Mesothelial cell of epicardium (in vitro differentiated cells): ENCODE measurements around the gene LRRC46. TPM values are rescaled to one million over a fixed set of nuclear protein-coding genes. Genes with fewer than 3 reads are reported as not detected.

Experiments
- DNase-seq, 2 experiments: peaks; one replicate each; pipeline ENCODE4 v3.0.0; 2021; ENCODE audit warnings: low spot score in 2 of 2; ENCODE audit not compliant: unreplicated experiment in 2 of 2
- H3K27ac Mint-ChIP-seq: 2 replicates; pipeline ENCODE4 v1.8.0; 2021; ENCODE audit warnings: mixed read lengths
- H3K27me3 Mint-ChIP-seq: 2 replicates; pipeline ENCODE4 v1.8.0; 2021; ENCODE audit warnings: low read depth, mixed read lengths
- H3K36me3 Mint-ChIP-seq: 2 replicates; pipeline ENCODE4 v1.8.0; 2021; ENCODE audit warnings: mixed read lengths
- H3K4me1 Mint-ChIP-seq: 2 replicates; pipeline ENCODE4 v1.8.0; 2021; ENCODE audit warnings: mixed read lengths
- H3K4me3 Mint-ChIP-seq: 2 replicates; pipeline ENCODE4 v1.8.0; 2021; ENCODE audit warnings: mild to moderate bottlenecking, moderate library complexity, mixed read lengths
- H3K9me3 Mint-ChIP-seq: 2 replicates; pipeline ENCODE4 v1.8.0; 2021; ENCODE audit warnings: mixed read lengths
- total RNA-seq: library from RNA; stranded (reverse); gene quantifications from 3 replicates; pipeline ENCODE4 v1.2.1, GENCODE V29; 2021
- TF ChIP-seq, protein P1 (sequence below): fragments of 200-600 bp; sonication (generic); IDR thresholded peaks from one replicate; pipeline ENCODE4 v1.5.0; 2021; ENCODE audit warnings: antibody characterized with exemption; ENCODE audit not compliant: unreplicated experiment

Gene LRRC46
- total RNA-seq, 1 donor from 2014 or later, result not detected

DNA sequence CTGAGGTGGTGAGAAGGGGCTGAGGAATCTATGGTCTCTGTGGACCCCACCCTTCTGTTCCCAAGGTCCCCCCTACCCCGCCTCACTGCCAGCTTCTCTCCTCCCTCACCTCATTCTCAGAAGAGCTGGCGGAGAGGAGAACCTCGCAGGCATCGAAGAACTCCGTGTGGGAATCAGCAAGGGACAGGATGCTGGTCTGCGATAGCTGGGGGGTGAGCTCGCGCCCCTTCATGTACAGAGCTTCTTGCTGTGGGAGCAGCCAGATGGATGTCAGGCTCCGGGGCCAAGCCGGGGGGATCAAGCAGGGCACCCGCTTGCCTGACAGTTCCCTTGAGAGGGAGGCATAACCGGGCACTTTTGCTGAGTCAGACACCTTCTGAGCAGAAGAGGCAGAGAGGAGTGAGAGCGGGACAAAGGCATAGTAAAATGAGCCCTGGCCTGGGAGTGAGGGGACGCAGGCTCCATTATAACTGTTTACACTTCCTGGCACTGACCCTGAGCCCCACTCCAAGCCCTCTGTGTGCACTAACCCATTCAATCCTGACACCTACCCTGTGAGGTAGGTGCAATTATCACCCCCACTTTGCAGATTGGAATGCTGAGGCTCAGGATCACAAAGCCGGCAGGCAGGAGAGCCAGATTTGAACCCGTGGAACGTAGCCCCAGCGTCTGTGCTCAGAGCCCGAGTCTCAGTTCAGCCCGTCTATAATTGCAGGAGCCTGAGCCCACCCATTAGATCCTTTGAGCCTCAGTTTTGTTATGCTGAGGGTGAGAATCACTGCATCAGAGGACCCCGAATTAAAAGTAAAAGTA is 16.2 kb upstream of the LRRC46 start:
- no peak for DNase-seq
- Mint-ChIP-seq H3K4me1 (peaks cover 13% of the 10 kb centered on the region), H3K36me3 (peaks cover 26% of the 10 kb centered on the region), H3K9me3 (no peaks in the 10 kb centered on the region), H3K27ac (no peak overlapping the region), H3K27me3 (no peaks in the 10 kb centered on the region), H3K4me3 (no peak overlapping the region)
- TF ChIP-seq, protein P1, sequence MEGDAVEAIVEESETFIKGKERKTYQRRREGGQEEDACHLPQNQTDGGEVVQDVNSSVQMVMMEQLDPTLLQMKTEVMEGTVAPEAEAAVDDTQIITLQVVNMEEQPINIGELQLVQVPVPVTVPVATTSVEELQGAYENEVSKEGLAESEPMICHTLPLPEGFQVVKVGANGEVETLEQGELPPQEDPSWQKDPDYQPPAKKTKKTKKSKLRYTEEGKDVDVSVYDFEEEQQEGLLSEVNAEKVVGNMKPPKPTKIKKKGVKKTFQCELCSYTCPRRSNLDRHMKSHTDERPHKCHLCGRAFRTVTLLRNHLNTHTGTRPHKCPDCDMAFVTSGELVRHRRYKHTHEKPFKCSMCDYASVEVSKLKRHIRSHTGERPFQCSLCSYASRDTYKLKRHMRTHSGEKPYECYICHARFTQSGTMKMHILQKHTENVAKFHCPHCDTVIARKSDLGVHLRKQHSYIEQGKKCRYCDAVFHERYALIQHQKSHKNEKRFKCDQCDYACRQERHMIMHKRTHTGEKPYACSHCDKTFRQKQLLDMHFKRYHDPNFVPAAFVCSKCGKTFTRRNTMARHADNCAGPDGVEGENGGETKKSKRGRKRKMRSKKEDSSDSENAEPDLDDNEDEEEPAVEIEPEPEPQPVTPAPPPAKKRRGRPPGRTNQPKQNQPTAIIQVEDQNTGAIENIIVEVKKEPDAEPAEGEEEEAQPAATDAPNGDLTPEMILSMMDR, result no peak

DNA sequence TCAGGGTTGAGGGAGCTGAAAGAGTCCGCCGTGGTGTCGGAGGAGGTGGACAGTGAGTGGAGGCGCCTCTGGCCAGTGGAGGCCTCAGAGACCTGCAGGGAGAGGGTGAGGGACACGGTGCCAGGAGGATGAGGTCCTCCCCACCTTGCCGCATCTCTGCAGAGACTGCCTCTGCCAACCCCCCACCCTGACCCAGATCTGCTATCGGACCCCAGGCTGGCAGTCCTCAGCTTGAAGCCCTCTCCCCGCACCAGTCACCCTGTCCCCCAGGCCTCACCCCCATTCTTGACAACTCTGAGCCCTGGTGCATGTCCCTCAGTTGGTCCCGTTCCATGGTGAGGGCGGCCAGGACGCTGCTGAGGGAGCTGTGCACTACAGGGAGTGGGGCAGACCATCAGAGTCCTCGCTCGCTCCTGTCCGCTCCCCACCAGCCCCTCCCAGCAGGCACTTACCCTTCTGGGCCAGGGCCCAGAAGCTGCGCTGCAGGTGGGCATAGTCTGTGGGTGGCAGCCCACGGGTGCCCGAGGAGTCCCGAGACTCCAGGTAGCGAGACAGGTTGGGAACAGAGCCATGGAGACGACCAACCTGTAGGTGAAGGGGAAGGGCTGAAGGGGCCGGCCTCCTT is 15.2 kb upstream of the LRRC46 start:
- TF ChIP-seq, protein P1, result no peak
- no peaks in the 10 kb centered on the region for H3K9me3 Mint-ChIP-seq
- peaks cover 11% of the 10 kb centered on the region for H3K4me1 Mint-ChIP-seq
- no peak for DNase-seq
- peaks cover 26% of the 10 kb centered on the region for H3K36me3 Mint-ChIP-seq
- H3K27ac Mint-ChIP-seq, result no peak overlapping the region
- no peaks in the 10 kb centered on the region for H3K27me3 Mint-ChIP-seq
- no peak overlapping the region for H3K4me3 Mint-ChIP-seq

DNA sequence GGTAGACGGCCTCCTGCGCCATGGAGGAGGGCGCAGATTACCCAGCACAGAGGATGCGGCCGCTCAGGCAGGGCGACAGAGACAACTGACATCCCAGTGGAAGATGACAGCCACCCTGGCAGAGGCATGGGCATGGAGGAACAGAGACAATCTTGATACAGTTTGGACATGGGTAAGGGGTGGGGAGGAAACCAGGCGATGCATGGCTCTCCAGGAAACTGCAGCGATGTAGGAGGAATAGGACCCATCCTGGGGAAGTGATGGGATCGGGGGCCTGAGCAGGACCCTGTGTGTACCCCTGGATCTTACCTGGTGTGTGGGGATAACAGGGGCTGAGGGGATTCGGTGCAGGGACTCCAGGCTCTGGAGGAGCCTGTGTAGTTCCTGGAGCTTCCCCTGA is 14.5 kb upstream of the LRRC46 start:
- H3K27ac Mint-ChIP-seq, result no peak overlapping the region
- TF ChIP-seq, protein P1, result no peak
- no peak overlapping the region for H3K4me3 Mint-ChIP-seq
- H3K4me1 Mint-ChIP-seq, result peaks cover 14% of the 10 kb centered on the region
- no peaks in the 10 kb centered on the region for H3K9me3 Mint-ChIP-seq
- no peak for DNase-seq
- H3K36me3 Mint-ChIP-seq, result peaks cover 26% of the 10 kb centered on the region
- no peaks in the 10 kb centered on the region for H3K27me3 Mint-ChIP-seq

DNA sequence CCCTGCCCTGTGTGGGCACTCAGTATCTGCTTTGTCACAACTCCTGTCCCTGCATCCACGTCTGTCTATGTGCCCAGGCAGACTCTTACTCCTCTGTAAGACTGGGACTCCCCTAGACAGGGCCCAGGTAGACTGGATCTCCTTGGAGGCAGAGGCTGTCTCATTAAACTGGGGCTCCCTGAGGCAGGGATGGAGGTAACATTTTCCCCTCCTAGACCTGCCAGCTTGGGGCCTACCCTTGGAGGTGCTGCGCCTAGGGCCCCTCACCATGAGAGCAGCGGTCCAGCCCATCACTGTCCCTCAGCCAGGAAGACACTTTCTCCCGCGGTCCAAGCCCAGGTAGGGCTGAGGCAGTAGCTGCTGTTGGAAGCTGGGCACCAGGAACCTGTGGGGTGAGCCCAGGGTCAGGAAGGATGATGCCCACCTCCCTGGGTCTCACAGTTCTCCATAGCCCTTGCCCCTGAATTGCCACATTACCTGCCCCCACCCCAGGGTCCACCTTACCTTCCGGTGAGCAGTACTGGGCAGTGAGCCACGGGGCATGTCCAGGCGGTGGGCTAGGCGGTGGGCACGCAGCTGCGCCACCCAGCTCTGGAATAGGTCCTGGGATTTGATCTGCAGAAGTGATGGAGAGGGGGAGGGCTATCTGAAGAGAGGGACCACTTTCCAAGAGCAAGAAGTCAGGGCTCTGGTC is 13.3 kb upstream of the LRRC46 start:
- Mint-ChIP-seq H3K36me3 (peaks cover 20% of the 10 kb centered on the region), H3K27ac (no peak overlapping the region), H3K4me1 (peaks cover 15% of the 10 kb centered on the region), H3K27me3 (no peaks in the 10 kb centered on the region), H3K9me3 (no peaks in the 10 kb centered on the region), H3K4me3 (no peak overlapping the region)
- TF ChIP-seq, protein P1, result no peak
- no peak for DNase-seq

DNA sequence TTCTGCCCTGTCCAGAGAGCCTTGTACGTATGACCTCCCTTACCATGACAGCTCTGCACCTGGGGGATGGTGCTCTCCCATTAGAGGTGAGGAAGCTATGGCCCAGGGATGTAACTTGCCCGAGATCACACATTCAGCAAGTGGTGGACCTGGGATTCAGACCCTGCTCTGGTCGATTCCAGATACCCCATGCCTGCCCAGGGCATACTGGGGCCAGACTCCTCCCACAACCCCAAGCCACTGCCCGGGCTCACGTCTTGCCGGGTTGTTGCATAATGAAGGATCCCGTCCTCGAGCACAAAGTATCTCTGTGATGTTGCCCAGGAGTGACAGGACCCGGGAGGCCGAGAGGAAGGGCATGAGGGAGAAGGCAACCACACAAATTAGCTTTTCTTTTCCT is 12.0 kb upstream of the LRRC46 start:
- Mint-ChIP-seq H3K4me1 (peaks cover 15% of the 10 kb centered on the region), H3K27me3 (no peaks in the 10 kb centered on the region), H3K27ac (no peak overlapping the region), H3K9me3 (no peaks in the 10 kb centered on the region), H3K36me3 (peaks cover 20% of the 10 kb centered on the region), H3K4me3 (no peak overlapping the region)
- no peak for DNase-seq
- TF ChIP-seq, protein P1, result no peak
